NCI-H748 (cell line): ENCODE measurements around the gene FPGS.
A peak's percentile ranks its signal among the peaks of the same experiment; 100 is the strongest.

Experiments
- DNase-seq: peaks from one replicate; lab custom pipeline; 2025; ENCODE audit not compliant: unreplicated experiment; lab: John Stamatoyannopoulos, UW

Gene FPGS

DNA sequence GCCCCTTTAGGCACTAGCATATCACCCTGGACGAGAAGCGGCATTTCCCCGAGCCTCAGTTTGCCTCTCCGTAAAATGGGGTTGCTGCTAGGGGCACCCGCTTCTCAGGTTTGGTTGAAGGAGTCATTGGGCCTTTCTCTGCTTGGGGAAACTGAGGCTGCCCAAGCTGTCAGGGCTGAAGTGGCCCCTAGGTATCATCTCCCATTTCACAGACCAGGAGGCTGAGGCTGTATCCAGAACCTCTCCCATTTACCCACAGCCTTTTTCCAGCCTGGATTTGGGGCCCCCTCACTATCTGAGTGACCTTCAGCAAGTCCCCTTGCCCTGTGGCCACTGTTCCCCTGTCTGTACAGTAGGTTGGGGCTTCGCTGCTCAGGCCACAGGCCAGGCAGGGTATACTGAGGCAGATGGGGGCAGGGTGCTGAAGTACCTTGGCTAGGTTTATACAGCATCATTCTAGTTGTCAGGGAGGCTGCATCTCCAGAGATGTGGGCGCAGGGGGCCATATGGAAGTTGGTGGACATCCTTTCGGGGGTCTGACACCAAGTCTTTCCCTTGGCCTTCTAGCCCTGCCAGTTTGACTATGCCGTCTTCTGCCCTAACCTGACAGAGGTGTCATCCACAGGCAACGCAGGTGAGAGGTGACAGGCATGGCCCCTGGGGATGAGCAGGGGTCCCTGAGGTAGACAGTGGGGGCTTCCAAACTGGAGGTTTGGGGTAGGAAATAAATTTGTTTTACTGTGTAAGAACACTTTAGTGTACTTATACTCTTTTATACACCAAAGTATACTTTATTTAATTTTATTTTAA is 7.9 kb downstream of the FPGS start:
- DNase-seq, result no peak

DNA sequence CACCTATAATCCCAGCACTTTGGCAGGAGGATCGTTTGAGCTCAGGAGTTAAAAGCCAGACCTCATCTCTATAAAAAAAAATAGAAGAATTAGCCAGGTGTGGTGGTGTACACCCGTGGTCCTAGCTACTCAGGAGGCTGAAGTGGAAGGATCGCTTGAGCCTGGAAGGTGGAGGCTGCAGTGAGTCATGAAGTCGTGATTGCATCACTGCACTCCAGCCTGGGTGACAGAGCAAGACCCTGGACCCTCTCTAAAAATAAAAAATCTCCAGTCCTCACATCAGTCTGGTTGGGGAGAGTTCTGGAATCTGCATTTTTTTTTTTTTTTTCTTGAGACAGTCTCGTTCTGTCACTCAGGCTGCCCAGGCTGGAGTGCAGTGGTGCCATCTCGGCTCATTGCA is 9.3 kb downstream of the FPGS start:
- DNase-seq, result no peak

DNA sequence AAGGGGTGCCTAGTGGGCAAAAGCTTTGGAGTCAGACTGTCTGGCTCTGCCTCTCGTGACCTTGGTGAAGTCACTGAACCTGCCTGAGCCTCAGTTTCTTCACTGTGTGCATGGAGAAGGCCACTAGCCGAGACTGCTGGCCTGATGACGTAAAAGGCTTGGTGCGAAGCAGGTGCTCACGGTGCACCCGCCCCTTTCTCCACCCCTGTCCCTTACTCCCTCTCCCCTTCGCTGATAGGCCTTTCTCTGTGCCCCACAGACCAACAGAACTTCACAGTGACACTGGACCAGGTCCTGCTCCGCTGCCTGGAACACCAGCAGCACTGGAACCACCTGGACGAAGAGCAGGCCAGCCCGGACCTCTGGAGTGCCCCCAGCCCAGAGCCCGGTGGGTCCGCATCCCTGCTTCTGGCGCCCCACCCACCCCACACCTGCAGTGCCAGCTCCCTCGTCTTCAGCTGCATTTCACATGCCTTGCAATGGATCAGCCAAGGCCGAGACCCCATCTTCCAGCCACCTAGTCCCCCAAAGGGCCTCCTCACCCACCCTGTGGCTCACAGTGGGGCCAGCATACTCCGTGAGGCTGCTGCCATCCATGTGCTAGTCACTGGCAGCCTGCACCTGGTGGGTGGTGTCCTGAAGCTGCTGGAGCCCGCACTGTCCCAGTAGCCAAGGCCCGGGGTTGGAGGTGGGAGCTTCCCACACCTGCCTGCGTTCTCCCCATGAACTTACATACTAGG is 10.4 kb downstream of the FPGS start:
- DNase-seq, result no peak

DNA sequence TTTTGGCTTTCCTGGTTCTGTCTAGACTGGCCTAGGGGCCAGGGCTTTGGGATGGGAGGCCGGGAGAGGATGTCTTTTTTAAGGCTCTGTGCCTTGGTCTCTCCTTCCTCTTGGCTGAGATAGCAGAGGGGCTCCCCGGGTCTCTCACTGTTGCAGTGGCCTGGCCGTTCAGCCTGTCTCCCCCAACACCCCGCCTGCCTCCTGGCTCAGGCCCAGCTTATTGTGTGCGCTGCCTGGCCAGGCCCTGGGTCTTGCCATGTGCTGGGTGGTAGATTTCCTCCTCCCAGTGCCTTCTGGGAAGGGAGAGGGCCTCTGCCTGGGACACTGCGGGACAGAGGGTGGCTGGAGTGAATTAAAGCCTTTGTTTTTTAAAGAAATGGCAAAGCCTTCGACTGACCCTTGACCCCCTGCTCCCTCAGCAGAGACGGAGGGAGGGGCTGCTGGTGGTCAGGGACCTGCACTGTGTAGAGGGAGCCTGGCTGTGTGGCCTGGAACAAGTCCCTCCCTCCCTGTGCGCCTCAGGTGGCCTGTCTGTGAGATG is 11.1 kb downstream of the FPGS start:
- DNase-seq, result no peak

DNA sequence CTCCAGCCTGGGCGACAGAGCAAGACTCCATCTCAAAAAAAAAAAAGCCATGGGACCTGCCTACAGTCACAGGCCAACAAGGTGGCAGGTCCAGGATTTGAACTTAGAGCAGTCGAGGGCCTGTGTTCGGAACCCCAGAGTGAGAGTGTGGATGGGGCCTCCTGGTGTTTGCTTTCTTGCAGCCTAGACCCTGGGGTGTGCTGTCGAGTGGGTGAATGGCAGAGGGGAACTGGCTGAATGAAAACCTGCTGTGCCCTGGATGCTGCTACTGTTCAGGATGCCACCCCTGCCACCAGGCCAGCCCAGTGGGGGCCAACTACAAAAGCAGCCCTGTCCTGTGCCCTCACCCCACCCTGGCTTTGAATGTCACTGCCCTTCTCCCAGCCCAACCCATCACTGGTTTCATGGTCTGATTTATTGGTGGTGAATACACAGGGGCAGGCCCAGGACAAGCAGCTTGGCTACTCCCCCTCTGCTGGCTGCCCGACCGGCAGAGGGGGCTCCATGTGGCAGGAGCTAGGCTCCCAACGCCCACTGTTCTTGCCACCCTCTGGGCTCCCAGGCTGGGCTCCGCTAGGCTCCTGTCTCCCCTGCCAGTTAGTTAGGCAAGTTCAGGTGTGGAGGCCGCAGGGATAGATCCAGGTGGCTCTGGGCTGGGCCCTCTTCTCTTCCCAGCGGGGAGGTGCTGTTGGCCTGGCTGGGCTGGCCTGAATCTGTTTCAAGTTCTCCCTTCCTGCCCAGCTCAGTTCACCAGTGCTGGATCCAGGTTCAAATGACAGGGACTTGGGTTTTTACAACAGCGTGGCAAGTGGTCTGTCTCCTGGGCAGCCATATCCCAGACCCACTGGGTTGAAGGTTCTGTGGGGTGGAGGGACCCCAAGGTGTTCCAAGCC is 12.2 kb downstream of the FPGS start:
- no peak for DNase-seq

DNA sequence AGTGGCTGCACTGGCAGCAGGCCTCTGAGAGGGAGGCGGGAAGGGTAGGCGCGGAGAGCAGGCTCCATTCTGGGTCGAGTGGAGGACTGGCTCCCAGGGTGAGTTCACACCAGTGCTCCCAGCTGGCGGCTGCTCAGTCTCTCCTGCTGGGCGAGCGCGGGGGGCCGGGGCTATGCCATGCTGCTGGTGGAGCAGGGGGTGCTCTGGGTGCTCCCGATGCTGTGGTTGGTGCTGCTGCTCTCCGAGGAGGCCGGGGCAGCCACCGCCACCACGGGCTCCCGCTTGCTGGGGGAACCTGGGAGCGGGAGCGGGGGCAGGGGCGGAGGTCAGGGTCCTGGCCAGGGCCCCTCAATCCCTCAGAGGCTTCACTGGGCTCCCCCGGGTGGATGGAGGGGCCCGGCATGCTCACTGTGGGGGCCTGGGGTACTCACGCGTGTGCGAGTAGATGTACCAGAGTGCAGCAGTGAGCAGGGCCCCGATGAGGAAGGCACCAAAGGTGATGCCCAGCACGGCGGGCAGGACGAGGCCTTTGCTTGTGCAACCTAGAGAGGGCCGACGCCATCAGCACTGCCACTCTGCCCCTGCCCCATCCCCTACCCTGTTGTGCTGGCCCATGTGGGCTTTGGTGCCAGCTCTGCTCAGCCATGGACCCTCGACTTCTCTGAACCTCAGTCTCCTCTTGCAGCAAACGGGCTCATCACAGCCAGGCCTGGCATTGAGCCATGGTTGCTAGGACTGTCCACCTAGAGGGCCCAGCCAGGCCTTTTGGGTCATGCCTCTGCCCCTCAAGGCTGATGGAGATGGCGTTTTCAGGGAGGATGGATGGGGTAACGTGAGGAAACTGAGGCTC is 13.1 kb downstream of the FPGS start:
- no peak for DNase-seq

DNA sequence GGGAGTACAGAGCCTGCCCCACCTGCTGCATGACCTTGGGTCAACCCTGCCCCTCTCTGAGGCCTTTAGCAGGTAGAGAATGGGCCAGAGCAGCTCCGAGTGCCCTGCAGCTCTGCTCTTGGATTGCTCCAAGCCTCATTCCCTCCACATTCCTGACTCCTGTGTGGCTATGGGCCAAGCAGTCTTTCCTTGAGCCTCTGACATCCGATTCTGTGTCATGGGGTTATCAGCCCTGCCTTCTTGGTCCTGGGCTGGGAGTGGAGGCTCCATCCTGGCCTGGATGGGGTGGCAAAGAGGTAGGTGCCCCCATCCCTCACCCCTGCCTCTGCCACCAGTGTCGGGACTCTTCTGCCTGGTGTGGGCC is 13.7 kb downstream of the FPGS start:
- no peak for DNase-seq

DNA sequence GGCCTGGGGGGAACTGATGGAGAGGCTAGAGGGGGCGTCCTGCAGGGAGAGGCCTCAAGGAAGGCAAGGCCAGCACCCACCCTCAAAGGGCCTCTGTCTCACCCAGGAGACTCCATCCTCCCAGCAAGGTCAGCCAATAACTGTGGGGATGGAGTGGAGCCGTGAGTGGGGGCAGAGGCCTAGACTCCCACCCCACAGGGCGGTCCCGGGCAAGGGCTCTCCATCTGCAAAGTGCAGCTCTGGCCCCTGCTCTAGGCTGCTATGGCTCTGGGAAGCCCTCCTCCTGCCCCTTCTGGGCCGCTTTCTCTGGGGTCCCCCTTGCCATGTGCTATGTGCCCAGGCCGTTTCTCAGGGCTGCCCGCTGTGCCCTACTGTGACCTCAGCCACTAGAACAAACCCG is 14.0 kb downstream of the FPGS start:
- DNase-seq, result no peak

DNA sequence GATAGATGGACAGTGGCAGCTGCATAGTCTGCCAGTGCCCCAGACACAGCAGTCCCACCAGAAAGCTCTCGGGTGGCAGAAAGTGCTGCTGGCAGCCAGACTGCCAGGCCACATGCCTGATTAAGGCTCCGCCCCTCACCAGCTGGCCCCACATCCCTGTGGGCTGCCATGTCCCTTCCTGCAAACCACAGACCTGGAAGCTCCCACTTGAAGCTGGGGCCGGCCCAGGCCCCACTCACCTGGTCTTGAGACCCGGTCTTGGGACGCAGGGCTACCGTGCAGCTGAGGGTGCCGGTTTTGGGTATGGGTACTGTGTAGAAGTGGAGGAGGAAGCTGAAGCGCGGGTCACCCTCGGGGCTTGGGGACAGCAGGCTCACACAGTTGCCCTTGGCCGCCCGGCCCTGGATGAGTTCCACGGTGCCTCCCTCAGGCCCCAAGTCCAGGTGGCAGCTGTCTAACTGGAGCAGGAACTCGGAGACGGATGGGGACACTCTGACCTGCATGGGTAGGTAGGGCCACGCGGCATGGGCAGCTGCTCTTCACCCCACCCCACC is 15.3 kb downstream of the FPGS start:
- no peak for DNase-seq

DNA sequence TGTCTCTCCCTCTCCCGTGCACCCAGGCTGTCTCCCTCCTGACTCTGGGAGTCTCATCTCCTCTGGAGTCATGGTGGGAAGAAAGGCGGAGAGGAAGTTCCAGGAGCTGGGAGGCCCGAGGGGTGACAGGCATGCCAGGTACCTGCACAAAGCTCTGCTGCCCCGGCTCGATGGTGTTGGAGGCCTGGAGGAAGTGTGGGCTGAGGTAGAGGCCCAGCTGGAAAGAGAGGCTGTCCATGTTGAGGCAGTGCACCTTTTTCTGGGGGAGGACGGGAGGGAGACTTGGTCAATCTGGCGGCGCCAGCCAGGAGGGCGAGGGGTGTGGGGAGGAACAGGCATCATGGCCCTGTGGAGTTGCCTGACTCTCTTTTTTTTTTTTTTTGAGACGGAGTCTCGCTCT is 15.9 kb downstream of the FPGS start:
- DNase-seq, result no peak

DNA sequence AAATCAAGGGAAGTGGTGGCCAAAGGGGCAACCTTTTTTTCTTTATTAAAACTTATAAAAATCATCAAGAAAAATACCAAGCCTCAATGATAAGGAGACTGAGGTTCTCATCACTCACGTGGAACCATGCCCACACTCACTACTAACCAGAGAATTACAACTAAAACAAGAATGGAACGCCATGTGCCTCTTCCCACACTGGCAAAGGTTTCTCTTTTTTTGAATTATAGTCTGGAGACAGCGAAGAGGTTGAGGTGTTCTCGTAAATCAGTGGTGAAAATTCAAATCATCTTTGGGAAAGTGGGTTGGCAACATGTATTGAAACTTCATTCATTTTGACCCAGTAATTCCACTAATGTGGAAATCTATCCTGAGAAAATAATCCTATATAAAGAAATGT is 19.4 kb downstream of the FPGS start:
- DNase-seq, result no peak

DNA sequence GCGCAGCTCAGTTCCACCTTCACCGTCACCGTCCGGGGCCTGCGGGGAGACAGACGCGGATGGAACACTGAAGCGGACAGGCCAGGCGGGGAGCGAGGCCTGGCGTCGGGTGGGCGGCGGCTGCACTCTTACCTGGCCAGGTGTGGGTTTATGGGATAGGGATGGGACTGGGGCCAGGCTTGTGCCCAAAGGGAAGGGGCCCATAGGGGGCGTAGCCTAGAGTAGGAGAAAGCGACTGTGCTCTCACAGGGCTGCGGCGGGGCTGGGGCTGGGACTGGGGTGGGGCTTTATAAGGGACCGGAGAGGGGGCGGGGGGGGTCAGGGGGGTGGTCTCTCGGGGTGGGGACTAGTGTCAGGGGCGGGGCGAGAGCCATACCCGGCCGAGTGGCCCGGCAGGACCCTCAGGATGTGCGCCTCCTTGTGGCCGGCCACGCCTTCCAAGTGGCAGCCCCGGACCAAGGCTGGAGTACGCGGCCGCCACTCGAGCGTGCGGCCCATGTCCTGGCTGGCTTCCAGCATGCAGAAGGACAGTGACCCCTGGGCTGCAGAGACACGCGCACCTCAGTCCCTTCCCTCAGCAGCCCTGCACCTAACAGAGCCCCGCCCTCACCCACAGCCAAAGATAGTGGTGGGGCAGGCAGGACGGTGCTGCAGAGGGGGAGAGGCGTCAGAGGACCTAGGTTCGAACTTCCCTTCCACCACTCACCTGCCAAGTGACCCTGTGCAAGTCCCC is 22.8 kb downstream of the FPGS start:
- DNase-seq, result peak; percentile 62

DNA sequence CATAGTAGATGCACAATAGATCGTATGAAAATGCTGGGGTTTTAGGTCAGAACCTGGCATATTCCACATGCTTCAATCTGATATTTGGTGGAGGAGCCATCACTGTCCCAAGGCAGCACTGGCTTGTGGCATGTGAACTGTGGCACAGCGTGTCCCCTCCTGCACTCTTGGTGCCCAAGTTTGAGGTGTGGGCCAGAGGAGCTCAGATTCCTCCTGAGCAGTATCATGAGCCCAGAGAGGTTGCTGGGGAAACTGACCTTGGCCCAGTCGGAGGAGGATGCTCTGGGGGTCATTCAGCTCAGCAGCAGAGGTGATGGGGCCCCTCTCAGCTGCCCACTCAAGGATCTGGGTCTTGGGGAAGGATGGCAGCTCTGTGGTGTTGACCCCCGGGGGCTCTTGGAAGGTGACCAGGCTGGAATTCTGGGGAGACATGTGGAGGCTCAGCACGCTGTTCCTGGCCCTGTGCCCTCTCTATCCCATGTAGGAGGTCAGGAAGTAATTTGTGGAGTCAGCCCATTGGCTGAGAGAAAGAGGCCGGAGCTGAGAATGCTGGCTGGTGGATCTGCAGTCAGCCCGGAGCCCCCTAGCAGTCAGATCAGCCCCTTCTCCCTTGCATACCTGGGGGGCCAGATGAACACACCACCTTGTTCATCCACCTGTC is 23.7 kb downstream of the FPGS start:
- no peak for DNase-seq

DNA sequence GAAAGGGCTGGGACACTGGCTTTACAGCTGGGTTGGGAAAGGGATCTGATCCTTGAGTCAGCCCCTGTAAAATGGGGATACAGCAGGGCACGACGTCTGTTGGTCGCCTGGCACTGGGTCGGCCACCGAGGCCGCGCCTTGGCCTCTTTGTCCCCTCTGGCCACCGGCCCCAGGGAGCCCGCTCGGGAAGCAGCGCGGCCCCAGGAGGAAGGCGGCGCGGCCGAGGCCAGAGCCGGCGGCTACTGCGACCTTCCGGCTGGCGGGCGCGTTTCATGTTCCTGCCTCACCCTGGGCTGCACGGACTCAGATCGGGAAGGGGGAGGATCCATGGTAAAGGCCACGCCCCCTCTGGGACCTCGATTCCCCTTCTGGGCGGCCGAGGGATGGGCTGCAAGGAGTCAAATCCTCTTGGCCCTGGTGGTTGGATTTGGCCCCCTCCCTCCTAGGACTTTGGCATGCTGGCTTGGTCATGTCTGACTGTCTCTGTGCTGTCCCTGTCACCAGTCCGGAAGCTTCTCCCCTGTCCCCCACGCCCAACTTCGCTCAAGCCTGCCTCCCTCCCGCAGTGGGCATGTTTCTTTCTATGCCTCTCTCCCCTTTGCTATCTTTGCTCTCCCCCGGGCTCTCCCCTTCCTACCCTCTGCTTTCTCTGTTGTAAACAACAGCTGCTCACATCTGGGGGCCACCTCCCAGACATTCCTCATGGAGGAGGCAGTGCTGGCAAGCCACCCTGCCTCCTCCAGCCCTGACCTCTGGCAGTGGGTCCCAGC is 25.8 kb downstream of the FPGS start:
- DNase-seq, result peak; percentile 76

DNA sequence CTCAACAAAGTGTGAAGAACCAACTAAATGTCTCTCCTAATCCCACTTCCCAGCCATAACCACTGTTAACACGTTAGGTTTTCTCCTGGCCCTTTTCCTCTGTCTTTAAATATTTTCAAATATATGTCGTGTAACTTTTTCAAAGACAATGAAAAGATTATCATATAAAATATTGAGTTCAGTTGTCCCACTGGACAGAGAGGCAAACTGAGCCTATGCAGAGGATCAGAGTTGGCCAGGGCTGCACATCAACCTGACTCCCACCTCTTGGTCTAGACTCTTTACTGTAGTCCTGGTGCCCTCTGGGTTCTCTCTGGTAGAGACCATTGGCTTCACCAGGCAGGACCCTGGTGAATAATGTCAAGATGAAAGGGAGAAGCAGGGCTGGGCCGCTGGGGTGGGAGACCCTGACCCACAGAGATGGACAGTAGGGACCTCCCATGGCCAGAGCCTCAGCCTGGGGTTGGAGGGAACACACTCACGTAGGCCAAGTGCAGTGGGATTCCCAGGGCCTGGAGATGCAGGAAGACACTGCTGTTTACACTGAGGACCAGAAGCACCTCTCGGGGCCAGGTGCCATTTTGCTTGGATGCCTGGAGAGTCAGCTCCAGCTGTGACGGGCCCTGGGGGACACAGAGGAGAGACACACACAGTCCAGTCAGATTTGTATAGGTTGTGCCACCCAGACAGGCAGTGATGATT is 26.7 kb downstream of the FPGS start:
- DNase-seq, result no peak

DNA sequence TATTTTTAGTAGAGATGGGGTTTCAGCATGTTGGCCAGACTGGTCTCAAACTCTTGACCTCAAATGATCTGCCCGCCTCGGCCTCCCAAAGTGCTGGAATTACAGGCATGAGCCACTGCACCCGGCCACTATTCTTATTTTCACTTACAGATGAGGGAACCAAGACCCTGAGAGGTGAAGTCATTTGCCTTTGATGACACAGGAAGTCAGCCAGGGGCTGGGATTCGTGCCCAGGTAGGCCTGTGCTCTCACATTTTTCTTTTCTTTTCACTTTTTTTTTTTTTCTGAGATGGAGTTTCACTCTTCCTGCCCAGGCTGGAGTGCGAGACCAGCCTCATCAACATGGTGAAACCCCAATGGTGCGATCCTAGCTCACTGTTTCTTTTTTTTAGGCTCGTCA is 29.6 kb downstream of the FPGS start:
- no peak for DNase-seq

DNA sequence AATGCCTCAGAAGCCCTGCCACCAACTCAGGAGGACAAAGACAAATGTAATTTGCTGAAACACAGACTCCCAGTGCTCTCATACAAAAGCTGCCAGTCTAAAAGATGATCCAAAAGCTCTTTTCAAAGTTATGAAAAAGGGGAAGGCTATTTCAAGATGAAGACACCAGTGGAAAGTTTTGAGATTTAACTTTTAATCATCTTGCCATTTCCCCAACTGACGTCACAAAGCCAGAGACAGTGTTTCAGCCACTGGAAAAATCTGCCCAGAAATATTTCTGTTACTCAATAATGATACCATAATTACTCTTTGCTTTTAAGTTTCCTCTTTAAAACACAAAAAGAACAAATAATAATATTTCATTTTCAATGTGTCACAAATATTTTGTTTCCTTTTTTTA is 30.9 kb downstream of the FPGS start:
- no peak for DNase-seq
